GM10248 (cell line): ENCODE measurements around the gene SFSWAP.
"Not testable (repeated sequence)": the region's sequence is repeated elsewhere in the genome, so short reads cannot be mapped to it uniquely, and the experiment has no call there.

Experiments
- CTCF ChIA-PET: fragments of 300-600 bp; sonication (Branson Sonifier 250); formaldehyde crosslinking; extraction: SDS; loops from one replicate; lab custom pipeline; 2021; ENCODE audit warnings: antibody characterized with exemption; lab: Yijun Ruan, JAX
- POLR2A ChIA-PET: fragments of 350-650 bp; sonication (Branson Sonifier 250); formaldehyde crosslinking; extraction: SDS; loops from one replicate; lab custom pipeline; 2020; ENCODE audit warnings: antibody characterized with exemption; lab: Yijun Ruan, JAX
- DNase-seq: peaks from one replicate; pipeline ENCODE4 v3.0.0; 2012; ENCODE audit errors: extremely low spot score
- CTCF ChIP-seq: IDR thresholded peaks from 2 replicates; pipeline ENCODE4 v1.5.1; 2012; ENCODE audit warnings: mild to moderate bottlenecking, low read depth; ENCODE audit errors: extremely low read depth, missing control alignments, control extremely low read depth

Gene SFSWAP

DNA sequence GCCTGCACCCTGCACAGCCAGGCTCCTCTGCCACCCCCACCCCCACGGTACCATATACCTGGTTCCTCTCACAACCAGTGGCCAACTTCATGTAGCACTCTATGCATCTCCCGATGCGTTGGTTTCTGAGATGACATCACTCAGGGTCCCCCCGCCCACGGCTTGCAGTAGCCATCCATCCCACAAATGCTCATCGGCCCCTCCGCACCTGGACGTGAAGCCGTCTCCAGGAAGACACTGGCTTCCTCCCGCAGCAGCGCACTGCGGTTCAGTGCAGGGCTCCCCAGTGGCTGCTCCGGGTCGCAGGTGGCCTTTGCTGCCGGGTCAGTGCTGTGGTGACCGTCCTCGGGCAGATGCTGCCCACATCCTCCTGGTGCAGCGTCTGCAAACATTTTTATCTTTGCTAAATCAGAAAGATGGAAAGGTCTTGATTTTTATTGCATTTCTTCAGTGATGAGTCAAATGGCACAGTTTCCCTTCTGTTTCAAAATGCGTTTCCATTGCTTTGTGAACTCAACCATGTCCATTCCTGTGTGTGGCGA, 89.8 kb downstream of the SFSWAP start:
- DNase-seq: no peak
- no peak for TF ChIP-seq CTCF
- POLR2A ChIA-PET: no interaction called here
- CTCF ChIA-PET: no interaction called here

DNA sequence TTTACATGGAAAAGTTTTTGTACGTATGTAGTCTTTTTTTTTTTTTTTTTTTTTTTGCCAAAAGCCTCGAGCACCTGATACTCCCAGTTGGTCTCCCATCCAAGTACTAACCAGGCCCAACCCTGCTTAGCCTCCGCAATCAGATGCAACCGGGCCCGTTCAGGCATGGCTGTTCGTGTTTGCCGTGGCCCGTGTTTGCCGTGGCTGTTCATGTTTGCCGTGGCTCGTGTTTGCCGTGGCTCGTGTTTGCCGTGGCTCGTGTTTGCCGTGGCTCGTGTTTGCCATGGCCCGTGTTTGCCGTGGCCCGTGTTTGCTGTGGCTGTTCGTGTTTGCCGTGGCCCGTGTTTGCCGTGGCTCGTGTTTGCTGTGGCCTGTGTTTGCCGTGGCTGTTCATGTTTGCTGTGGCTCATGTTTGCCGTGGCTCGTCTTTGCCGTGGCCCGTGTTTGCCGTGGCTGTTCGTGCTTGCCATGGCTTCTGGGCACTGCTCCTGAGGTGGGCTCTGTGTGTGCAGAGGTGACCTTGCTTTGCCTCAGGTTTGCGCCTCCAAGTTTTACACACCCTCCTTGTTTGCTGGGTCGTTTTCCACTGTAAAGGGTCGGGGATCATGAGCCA, 90.5 kb downstream of the SFSWAP start:
- DNase-seq: no peak
- POLR2A ChIA-PET: no interaction called here
- TF ChIP-seq CTCF: no peak
- CTCF ChIA-PET: no interaction called here

DNA sequence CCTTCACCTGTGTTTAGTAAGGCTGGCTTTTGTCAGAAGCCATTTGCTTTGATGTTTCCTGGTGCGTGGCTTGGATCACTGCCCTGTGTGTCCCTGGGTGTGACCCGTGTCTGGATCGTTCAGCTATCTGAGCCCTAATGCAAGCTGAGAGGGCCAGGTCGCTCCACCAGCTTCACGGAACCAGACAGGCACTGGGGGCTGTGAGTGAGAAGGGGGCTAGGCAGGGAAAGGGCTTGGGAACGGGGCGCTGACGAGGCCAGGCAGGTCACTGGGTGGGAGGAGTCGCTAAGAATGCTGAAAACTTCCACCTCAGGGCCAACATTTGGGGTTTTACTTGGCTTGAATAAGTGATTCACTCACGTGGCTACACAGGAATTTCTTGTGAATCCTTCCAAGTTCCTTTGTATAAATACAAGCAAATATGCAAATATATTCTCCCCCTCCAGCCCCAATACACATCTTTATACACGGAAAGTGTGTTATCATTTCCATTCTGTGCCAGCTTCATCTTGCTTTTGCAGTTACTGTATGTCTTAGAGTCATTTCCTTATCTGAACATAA, 93.2 kb downstream of the SFSWAP start:
- POLR2A ChIA-PET: interaction anchor here (0.6 kb wide), 1 partner anchor 142 kb away, joined by 3 read pairs; no protein-coding TSS in a partner anchor
- CTCF ChIA-PET: no interaction called here
- TF ChIP-seq CTCF: no peak
- DNase-seq: no peak

GRCh38 chr12:131805421-131805820, 94.5 kb downstream of the SFSWAP start:
- POLR2A ChIA-PET: no interaction called here
- DNase-seq: no peak
- CTCF ChIA-PET: no interaction called here
- no peak for TF ChIP-seq CTCF

DNA sequence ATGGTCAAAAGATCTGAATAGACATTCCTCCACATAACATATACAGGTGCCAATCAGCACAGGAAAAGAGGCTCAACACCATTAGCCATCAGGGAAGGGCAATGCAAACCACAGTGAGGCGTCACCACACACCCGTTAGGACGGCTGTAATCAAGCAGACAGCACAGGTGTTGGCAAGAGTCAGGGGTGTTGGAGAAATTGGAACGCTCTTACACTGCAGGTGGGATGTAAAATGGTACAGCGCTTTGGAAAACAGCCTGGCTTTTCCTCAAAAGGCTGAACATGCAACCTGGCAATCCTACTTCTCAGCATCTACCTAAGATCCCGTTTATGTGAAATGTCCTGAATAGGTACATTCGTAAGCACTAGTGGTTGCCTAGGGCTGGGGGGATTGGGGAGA, 95.8 kb downstream of the SFSWAP start:
- TF ChIP-seq CTCF: no peak
- ChIA-PET POLR2A (no interaction called here), CTCF (no interaction called here)
- no peak for DNase-seq

GRCh38 chr12:131808744-131809371, 98.0 kb downstream of the SFSWAP start:
- no peak for TF ChIP-seq CTCF
- POLR2A ChIA-PET: no interaction called here
- peak; percentile 83 for DNase-seq
- CTCF ChIA-PET: no interaction called here

DNA sequence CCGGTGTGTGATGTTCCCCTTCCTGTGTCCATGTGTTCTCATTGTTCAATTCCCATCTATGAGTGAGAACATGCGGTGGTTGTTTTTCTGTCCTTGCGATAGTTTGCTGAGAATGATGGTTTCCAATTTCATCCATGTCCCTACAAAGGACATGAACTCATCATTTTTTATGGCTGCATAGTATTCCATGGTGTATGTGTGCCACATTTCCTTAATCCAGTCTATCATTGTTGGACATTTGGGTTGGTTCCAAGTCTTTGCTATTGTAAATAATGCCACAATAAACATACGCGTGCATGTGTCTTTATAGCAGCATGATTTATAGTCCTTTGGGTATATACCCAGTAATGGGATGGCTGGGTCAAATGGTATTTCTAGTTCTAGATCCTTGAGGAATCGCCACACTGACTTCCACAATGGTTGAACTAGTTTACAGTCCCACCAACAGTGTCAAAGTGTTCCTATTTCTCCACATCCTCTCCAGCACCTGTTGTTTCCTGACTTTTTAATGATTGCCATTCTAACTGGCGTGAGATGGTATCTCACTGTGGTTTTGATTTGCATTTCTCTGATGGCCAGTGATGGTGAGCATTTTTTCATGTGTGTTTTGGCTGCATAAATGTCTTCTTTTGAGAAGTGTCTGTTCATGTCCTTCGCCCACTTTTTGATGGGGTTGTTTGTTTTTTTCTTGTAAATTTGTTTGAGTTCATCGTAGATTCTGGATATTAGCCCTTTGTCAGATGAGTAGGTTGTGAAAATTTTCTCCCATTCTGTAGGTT, 98.8 kb downstream of the SFSWAP start:
- DNase-seq, CTCF ChIA-PET, POLR2A ChIA-PET: not testable (repeated sequence)
